ENCODE results near the gene HAVCR2. TPM values are rescaled to one million over a fixed set of nuclear protein-coding genes. Genes with fewer than 3 reads are reported as not detected.

Gene HAVCR2
- total RNA-seq, 3 donors from 2014 or later (not counting 1 experiment from before 2014, with no cell fraction given), result 60.0 to 92.2 (median 74.3) TPM

GRCh38 chr5:157072508-157072907, 36.3 kb downstream of the HAVCR2 start:
- Histone ChIP-seq H3K9me3 (ENCODE audit: control insufficient read depth, insufficient read depth, low read length) (no peaks in the 10 kb centered on the region), H3K27ac (ENCODE audit: low read length) (no peak overlapping the region), H3K4me1 (ENCODE audit: control insufficient read depth, insufficient read depth, low read length) (peaks cover 8% of the 10 kb centered on the region), H3K36me3 (ENCODE audit: control insufficient read depth, insufficient read depth, low read length) (no peaks in the 10 kb centered on the region), H3K27me3 (ENCODE audit: control insufficient read depth, insufficient read depth, low read length) (no peaks in the 10 kb centered on the region), H3K4me3 (ENCODE audit: low read length) (no peak overlapping the region)
- WGBS (ENCODE audit: insufficient coverage), result 14% methylated on average over 1 of the region's 3 CpGs
- peak overlapping the region; percentile 47 to 51 for H3K27ac Mint-ChIP-seq
- DNase-seq (peak in 1 of 2 donors; percentile 21), ATAC-seq (peak; percentile 59 to 82 (median 66))
- no peaks in the 10 kb centered on the region for H3K27me3 Mint-ChIP-seq (ENCODE audit: low read depth in 2 of 2)
- no peaks in the 10 kb centered on the region for H3K36me3 Mint-ChIP-seq
- no peak for TF ChIP-seq CTCF (IDR thresholded peaks at IDR 0.05)
- H3K9me3 Mint-ChIP-seq, result no peaks in the 10 kb centered on the region
- peaks cover 19 to 27% of the 10 kb centered on the region in 2 donors for H3K4me1 Mint-ChIP-seq
- H3K4me3 Mint-ChIP-seq, result no peak overlapping the region
- intact Hi-C loops (cut with micrococcal nuclease), result no loop called here

- H3K4me1 ChIP-seq (ENCODE audit: control insufficient read depth, insufficient read depth, low read length), result peaks cover 8% of the 10 kb centered on the region
- no peak overlapping the region for H3K27ac ChIP-seq (ENCODE audit: low read length)
- H3K4me3 Mint-ChIP-seq, result no peak overlapping the region
- no peaks in the 10 kb centered on the region for H3K36me3 ChIP-seq (ENCODE audit: control insufficient read depth, insufficient read depth, low read length)
- H3K27me3 ChIP-seq (ENCODE audit: control insufficient read depth, insufficient read depth, low read length), result no peaks in the 10 kb centered on the region
- DNase-seq (no peak), ATAC-seq (no peak)
- H3K4me1 Mint-ChIP-seq, result peaks cover 13 to 27% of the 10 kb centered on the region in 2 donors
- H3K4me3 ChIP-seq (ENCODE audit: low read length), result no peak overlapping the region
- WGBS (ENCODE audit: insufficient coverage), result 93% methylated on average over 3 of the region's 3 CpGs
- H3K9me3 Mint-ChIP-seq, result no peaks in the 10 kb centered on the region
- intact Hi-C loops (cut with micrococcal nuclease), result no loop called here
- TF ChIP-seq CTCF (IDR thresholded peaks at IDR 0.05), result no peak
- no peaks in the 10 kb centered on the region for H3K36me3 Mint-ChIP-seq
- no peaks in the 10 kb centered on the region for H3K27me3 Mint-ChIP-seq (ENCODE audit: low read depth in 2 of 2)
- H3K27ac Mint-ChIP-seq, result peak overlapping the region in 1 of 2 donors; percentile 27
- H3K9me3 ChIP-seq (ENCODE audit: control insufficient read depth, insufficient read depth, low read length), result no peaks in the 10 kb centered on the region
These were observed 38.9 kb downstream of the HAVCR2 start for GRCh38 chr5:157069949-157070348.

- no peak for TF ChIP-seq CTCF (IDR thresholded peaks at IDR 0.05)
- Mint-ChIP-seq H3K4me3 (no peak overlapping the region), H3K9me3 (no peaks in the 10 kb centered on the region), H3K27ac (peak overlapping the region in 1 of 2 donors; percentile 36), H3K4me1 (peaks cover 17 to 33% of the 10 kb centered on the region in 2 donors), H3K27me3 (ENCODE audit: low read depth in 2 of 2) (no peaks in the 10 kb centered on the region), H3K36me3 (no peaks in the 10 kb centered on the region)
- no peak for ATAC-seq
- Histone ChIP-seq H3K4me3 (ENCODE audit: low read length) (no peak overlapping the region), H3K27me3 (ENCODE audit: control insufficient read depth, insufficient read depth, low read length) (no peaks in the 10 kb centered on the region), H3K4me1 (ENCODE audit: control insufficient read depth, insufficient read depth, low read length) (peaks cover 8% of the 10 kb centered on the region), H3K9me3 (ENCODE audit: control insufficient read depth, insufficient read depth, low read length) (no peaks in the 10 kb centered on the region), H3K36me3 (ENCODE audit: control insufficient read depth, insufficient read depth, low read length) (no peaks in the 10 kb centered on the region), H3K27ac (ENCODE audit: low read length) (no peak overlapping the region)
- intact Hi-C loops (cut with micrococcal nuclease), result no loop called here
- 91% methylated on average over 5 of the region's 5 CpGs for WGBS (ENCODE audit: insufficient coverage)
- no peak for DNase-seq
These were observed 40.1 kb downstream of the HAVCR2 start for GRCh38 chr5:157068785-157069184.

- no peaks in the 10 kb centered on the region for H3K9me3 Mint-ChIP-seq
- WGBS (ENCODE audit: insufficient coverage), result 90% methylated on average over 5 of the region's 5 CpGs
- no peak for TF ChIP-seq CTCF (IDR thresholded peaks at IDR 0.05)
- Histone ChIP-seq H3K9me3 (ENCODE audit: control insufficient read depth, insufficient read depth, low read length) (no peaks in the 10 kb centered on the region), H3K4me1 (ENCODE audit: control insufficient read depth, insufficient read depth, low read length) (peaks cover 8% of the 10 kb centered on the region), H3K27me3 (ENCODE audit: control insufficient read depth, insufficient read depth, low read length) (no peaks in the 10 kb centered on the region), H3K27ac (ENCODE audit: low read length) (no peak overlapping the region), H3K36me3 (ENCODE audit: control insufficient read depth, insufficient read depth, low read length) (no peaks in the 10 kb centered on the region), H3K4me3 (ENCODE audit: low read length) (no peak overlapping the region)
- H3K4me1 Mint-ChIP-seq, result peaks cover 17 to 36% of the 10 kb centered on the region in 2 donors
- peak overlapping the region in 1 of 2 donors; percentile 36 for H3K27ac Mint-ChIP-seq
- ATAC-seq, result no peak
- no peak overlapping the region for H3K4me3 Mint-ChIP-seq
- no peaks in the 10 kb centered on the region for H3K36me3 Mint-ChIP-seq
- no peak for DNase-seq
- H3K27me3 Mint-ChIP-seq (ENCODE audit: low read depth in 2 of 2), result no peaks in the 10 kb centered on the region
- intact Hi-C loops (cut with micrococcal nuclease), result no loop called here
These were observed 40.5 kb downstream of the HAVCR2 start for GRCh38 chr5:157068339-157068738.

Data from natural killer cell (primary cell).